GM20431 (cell line): ENCODE measurements around the gene RPL13A.
"Not testable (repeated sequence)": the region's sequence is repeated elsewhere in the genome, so short reads cannot be mapped to it uniquely, and the experiment has no call there.

Experiments
- in situ Hi-C: fragments of 300-500 bp; cut with MseI, MboI; formaldehyde crosslinking; loops from one replicate; pipeline ENCODE4 v1.15.0; 2020; ENCODE audit warnings: low sequenced_read_pairs; ENCODE audit not compliant: unreplicated experiment

Gene RPL13A

GRCh38 chr19:49487277-49488045 lies at the start of gene RPL13A:
RPL13A (plus strand) TSS chr19:49487608; CDS start chr19:49487630, 22 bp downstream.
- in situ Hi-C loops = no loop called here

GRCh38 chr19:49438261-49438660 lies 49.1 kb upstream of the RPL13A start:
- in situ Hi-C loops = no loop called here

DNA sequence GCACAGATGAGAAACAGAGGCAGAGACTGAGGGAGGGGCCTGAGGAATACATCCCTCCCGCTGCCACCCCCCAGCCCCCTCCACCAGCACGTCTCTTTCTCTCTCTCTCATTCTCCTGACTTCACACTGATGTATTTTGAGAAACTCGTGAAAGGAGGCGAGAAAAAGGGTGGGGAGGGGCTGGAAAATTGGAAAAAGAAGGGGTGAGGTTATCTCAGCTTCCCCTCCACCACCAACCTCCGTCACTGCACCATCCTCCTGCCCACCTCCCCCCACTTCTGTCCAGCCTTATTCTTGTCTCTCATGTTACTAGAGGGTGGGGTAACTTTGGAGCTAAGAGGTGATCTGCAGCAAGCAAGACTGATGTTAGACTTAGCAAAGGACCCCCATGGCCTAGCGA lies 47.6 kb upstream of the RPL13A start:
- in situ Hi-C loops = no loop called here

DNA sequence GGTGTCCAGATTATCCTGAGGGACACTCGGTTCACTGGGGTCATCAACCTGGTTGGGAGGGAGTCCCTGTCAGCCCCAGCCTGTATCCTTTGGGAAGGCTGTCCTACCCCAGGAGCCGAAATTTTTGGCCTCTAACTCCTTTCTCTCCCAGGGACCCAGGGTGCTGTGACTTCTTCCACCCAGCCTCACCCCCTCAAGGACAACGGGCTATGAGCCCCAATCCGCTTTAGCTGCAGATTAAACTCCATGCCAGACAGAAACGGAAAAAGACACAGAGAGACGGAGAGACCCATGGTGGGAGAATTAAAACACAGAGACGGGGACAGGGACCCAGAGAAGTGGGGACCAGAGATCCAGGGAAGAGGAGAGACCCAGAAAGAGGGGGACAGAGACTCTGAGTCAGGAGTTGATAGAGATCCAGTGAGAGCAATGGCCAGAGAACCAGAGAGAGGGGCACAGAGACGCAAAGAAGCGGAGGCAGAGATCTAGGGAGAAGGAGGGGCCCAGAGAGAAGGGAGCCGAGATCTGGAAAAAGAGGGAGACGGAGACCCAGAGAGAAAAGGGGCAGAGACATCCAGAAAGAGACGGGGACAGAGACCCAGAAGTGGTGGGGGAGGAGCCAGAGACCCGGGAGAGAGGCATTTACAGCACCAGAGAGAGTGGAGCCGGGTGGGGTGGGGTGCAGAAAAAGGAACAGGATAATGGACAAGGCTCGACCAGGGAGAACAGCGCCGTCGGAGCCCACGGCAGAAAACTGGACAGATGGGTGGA lies 46.8 kb upstream of the RPL13A start:
- in situ Hi-C loops = no loop called here

- in situ Hi-C loops = no loop called here
These were observed 46.0 kb upstream of the RPL13A start, which contains the start of gene SLC17A7 for GRCh38 chr19:49441210-49441959. SLC17A7 (minus strand) TSS chr19:49441527; CDS start chr19:49441379, 148 bp downstream.

DNA sequence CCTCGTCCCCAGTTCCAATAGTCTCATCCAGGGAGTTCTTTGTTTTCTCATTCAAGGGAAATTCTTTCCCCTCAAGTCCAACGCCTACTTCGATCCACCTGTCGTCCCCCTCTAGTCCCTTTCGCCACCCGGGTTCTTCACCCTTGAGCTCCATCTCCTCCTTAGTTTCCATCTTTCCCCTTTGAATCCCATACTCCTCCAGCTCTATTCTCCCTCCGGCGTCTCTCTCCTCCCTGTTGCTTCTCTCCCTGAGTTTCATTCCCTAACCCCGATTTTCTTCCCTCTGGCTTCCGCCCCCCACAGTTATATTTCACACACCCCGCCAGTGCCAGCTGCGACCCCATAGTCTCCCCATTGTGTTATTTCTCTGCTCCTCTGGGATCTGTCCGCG lies 45.5 kb upstream of the RPL13A start:
- in situ Hi-C loops = no loop called here

GRCh38 chr19:49442354-49442753 lies 45.1 kb upstream of the RPL13A start:
- in situ Hi-C loops = no loop called here

DNA sequence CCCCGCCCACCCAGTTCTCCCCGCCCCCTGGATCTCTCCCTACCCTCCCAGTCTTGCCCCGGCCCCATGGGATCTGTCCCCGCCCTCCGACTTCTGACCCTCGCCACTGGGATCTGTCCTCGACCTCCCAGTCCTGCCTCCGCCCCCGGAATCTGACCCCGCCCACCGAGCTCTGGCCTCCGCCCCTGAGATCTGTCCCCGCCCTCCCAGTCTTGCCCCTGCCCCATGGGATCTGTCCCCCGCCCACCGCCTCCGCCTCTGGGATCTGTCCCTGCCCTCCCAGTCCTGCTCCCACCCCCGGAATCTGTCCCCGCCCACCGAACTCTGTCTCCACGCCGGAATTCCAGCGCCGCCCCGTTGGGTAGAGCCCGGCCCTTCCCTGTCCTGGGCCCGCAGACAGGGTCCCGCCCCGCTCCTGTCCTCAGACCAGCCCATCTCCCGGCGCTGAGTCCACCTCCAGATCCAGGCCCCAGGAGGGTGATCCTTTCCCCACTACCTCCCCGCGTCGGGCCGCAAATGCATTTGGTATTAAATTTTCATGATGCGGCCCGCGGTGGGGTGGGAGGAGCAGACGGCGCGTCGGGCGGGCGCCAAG lies 44.5 kb upstream of the RPL13A start:
- in situ Hi-C loops = no loop called here

DNA sequence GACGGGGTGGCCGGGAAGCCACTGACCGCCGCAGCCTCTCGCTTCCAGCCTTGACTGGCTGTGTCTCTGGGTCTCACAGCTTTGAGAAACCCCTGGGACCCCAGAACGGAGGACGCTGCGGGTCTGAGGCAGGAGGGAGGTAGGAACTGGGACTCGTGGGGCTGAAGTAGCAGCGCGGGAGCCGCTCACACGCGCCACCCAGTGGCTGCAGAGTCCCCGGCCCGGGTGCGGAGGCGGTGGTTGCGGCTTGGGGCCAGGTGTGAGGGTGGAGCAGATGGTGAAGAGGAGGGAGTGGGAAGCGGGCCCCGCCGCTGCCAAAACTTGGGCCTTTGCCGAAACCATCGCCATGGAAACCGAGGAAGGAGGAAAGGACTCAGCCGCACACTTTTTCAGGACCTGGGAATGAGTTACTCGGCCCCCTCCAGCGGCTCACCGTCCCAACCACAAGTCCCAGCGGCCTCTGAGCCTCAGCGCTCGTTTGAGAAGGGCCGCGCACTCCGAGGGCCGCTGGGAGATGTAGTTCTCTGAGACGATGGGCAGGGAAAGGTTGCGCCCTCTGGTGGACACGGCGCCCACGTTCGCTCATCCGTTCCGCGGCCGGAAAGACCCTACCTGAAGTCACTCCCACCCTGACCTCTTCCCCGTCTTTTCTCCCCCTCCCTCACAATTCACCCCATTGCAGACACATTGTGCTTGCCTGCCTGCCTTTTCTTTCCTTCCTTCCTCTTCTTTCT lies 43.9 kb upstream of the RPL13A start:
- in situ Hi-C loops = no loop called here

DNA sequence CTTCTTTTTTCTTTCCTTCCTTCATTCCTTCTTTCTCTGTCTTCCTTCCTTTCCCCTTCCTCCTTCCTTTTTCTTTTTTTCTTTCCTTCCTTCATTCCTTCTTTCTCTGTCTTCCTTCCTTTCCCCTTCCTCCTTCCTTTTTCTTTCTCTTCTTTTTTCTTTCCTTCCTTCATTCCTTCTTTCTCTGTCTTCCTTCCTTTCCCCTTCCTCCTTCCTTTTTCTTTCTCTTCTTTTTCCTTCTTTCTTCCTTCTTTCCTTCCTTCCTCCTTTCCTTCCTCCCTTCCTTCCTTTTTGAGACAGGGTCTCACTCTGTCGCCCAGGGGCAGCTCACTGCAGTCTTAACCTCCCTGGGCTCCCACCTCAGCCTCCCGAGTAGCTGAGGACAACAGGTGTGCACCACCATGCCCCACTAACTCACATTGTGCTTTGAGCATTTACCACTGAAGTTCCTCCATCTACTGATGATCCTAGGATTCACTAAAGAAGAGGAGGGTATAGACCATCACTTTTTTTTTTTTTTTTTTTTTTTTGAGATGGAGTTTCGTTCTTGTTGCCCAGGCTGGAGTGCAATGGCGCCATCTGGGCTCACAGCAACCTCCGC lies 43.2 kb upstream of the RPL13A start:
- in situ Hi-C loops = not testable (repeated sequence)

DNA sequence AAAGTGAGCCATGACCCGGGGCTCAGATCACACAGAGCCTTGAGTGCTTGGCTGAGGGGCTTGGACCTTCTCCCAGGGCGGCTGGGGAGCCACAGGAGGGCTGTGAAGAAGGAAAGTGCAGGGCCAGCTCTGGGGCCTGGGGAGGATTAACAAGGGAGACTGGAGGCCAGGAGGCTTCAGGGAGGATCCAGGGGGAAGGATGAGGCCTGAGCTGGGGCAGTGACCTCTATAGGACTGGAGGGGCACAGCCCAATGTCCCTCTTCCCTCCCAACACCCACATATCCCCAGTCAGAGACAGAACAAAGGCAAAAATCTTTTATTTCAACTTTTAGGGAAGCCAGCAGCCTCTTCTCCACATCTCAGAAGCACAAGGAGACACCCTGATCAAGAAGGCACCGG lies 41.4 kb upstream of the RPL13A start:
- in situ Hi-C loops = no loop called here

DNA sequence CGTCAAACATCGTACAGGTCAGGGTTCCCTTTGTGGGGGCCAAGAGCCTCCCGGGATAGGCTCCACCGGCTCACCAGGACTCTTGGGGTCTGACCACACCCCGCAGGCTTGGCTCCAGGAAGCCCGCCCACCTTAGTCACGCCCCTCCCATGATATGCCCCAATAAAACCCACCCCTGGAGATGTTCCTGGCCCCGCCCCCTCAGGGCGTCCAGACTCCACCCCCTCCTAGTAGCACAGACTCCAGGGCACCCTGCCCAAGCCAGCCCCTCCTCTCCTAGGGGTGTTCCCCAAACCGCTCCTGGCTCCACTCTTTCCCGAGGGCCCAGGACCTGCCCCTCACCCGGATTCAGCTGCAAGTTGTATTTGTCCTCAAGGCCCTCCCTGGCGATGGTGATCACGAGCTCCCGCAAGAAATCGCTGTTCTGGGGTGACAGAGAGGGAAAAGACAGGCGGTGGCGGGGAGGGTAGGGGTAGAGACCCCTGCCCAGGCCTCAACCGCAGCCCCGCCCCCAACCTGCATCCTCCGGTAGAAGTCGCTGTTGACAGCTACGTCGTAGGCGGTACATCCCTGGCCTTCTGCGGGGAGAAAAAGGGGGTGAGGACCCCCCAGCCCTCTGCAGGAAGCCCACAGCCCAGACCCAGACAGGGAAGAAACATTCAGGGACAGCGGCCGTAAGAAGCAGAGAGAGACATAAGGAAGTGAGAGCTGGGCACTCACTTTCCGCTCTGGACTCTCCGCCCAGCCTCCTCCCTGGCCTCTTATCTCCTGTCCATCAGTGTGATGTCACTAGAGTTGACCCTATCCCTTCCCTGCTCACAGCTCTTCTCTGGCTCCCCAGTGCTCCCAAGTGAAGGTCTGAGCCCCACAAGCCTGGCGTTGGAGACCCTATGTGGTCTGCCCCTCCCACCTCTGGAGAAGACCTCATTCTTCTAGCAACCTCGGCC lies 39.6 kb upstream of the RPL13A start:
- in situ Hi-C loops = no loop called here

- in situ Hi-C loops = no loop called here
These were observed 39.0 kb upstream of the RPL13A start for GRCh38 chr19:49448432-49448786.

DNA sequence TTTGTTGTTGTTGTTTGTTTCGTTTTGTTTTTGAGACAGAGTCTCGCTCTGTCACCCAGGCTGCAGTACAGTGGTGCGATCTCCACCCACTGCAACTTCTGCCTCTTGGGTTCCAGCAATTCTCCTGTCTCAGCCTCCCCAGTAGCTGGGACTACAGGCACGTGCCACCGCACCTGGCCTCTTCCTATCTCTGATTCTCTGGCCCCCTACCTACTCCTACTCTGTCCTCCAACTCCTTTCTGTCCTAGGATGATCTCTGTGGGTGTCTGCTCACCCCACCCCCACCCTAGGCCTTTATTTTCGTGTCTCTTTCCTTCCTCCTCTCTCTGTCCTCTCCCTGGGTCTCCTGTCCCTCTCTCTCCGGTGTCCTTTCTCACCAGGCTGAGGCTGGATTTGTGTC lies 37.0 kb upstream of the RPL13A start:
- in situ Hi-C loops = no loop called here

DNA sequence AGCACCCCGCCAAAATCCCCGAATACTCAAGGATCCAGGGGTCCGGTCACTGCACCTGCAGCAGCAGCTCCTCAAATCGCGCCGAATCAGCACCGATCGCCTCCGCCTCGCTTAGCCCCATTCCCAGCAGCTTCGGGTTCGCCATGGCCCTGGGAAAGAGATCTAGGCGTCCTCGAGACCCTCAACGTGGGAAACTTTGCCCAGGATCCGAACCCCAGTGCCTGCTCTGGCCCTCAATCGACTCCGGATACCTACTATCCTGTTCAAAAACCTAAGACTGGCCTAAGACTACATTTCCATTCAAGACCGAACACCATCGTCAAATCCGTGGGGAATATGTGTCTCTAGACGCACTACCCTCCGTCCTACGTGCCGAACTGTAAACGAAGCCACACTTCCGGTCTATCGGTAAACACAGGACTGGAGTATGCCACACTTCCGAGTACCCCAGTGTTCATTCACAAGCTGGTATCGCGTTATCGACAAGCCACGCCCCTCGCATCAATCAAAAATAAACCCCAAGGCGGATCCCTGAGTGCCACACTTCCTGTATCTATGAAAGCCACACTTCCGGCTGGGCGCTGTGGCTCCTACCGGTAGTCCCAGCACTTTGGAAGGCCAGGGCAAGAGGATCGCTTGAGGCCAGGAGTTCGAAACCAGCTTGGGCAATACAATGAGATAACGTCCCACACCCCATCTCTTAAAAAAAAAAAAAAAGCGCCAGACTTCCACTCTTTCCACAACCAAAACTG lies 35.8 kb upstream of the RPL13A start, which contains the start of gene PIH1D1:
Gene PIH1D1 (minus strand): TSS at position 385 of the 752 bp plus-strand sequence. CDS start 240 bp downstream, at position 145.
- in situ Hi-C loops = no loop called here

DNA sequence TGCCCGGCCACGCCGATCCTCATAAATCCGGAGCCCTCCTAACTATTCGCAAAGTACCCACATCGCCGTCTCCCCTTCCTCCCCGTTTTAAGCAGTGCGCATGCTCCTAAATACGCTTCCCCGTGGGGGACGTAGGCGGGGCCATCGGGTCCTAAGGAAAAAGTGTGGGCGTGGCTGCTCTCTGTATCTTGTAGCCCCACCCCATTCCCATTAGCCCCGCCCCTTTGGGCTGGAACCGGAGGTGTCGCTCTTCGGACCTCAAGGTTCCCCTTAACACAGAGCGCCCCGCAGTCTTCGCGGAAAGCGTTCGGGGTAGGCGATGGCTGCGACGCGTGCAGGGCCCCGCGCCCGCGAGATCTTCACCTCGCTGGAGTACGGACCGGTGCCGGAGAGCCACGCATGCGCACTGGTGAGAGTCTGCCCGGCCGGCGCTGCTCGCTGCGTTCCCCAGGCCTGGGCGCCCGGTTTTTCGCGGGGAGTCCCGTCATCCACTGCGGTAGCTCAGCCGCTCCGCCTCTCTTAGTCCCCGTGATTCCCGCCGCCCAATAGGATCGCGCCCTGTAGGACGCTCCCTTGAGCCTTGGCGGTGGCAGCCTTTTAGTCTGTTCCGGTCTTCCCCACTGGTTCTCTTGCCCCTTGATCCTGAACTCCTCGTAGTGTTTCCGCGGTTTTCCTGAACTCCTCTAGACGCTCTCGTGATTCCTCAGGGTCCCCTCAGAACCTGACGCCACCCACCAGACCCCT lies 34.2 kb upstream of the RPL13A start, which contains the start of gene ALDH16A1:
Gene ALDH16A1 (plus strand): TSS at position 213 of the 744 bp plus-strand sequence. CDS start 107 bp downstream, at position 320.
- in situ Hi-C loops = no loop called here
